Liver (tissue), 9 donors: ENCODE data around the gene CATSPER3. TPM values are rescaled to one million over a fixed set of nuclear protein-coding genes. Genes with fewer than 3 reads are reported as not detected.

Experiments
- DNase-seq: peaks from one replicate; pipeline ENCODE4 v3.0.0-alpha.2; 2017; ENCODE audit warnings: low spot score
- H3K27ac ChIP-seq, 2 donors: one replicate each; pipeline ENCODE4 v1.7.0; 2013; ENCODE audit warnings: inconsistent platforms in 2 of 2, low read length in 2 of 2, control low read depth in 1 of 2, low read depth in 1 of 2, mild to moderate bottlenecking in 1 of 2
- H3K27me3 ChIP-seq, 4 donors: one replicate each; pipeline versions ENCODE4 v1.6.1 to v1.7.0; 2013; ENCODE audit warnings: low read length in 3 of 4, inconsistent platforms in 1 of 4, mild to moderate bottlenecking in 1 of 4, moderate library complexity in 1 of 4; ENCODE audit not compliant: control insufficient read depth in 4 of 4, insufficient read depth in 4 of 4
- H3K36me3 ChIP-seq, 4 donors: one replicate each; pipeline versions ENCODE4 v1.6.1 to v1.7.0; 2013; ENCODE audit warnings: low read length in 3 of 4, mild to moderate bottlenecking in 3 of 4, low read depth in 1 of 4, moderate library complexity in 1 of 4; ENCODE audit not compliant: control insufficient read depth in 4 of 4, insufficient read depth in 3 of 4
- H3K4me1 ChIP-seq, 4 donors: one replicate each; pipeline versions ENCODE4 v1.6.1 to v1.7.0; 2013; ENCODE audit warnings: low read length in 3 of 4, mild to moderate bottlenecking in 3 of 4, moderate library complexity in 1 of 4; ENCODE audit not compliant: control insufficient read depth in 4 of 4, insufficient read depth in 4 of 4
- H3K4me3 ChIP-seq, 3 donors: one replicate each; pipeline versions ENCODE4 v1.6.1 to v1.7.0; 2013; ENCODE audit warnings: low read length in 3 of 3, control low read depth in 1 of 3, low read depth in 1 of 3, mild to moderate bottlenecking in 1 of 3
- H3K9ac ChIP-seq, 2 donors: one replicate each; pipeline ENCODE4 v1.7.0; 2013; ENCODE audit warnings: low read length in 2 of 2, mild to moderate bottlenecking in 2 of 2, moderate library complexity in 2 of 2, control low read depth in 1 of 2, low read depth in 1 of 2
- H3K9me3 ChIP-seq, 4 donors: one replicate each; pipeline versions ENCODE4 v1.6.1 to v1.7.0; 2013; ENCODE audit warnings: low read length in 3 of 4; ENCODE audit not compliant: control insufficient read depth in 4 of 4
- ATF3 ChIP-seq: IDR thresholded peaks from 2 replicates; pipeline ENCODE4 v1.6.1; 2016; ENCODE audit warnings: antibody characterized with exemption
- CTCF ChIP-seq: fragments of 150-350 bp; IDR thresholded peaks from 2 replicates; pipeline ENCODE4 v1.5.1; 2017; ENCODE audit warnings: improper control_type of control experiment, low read depth, low read length; ENCODE audit not compliant: missing input control
- EGR1 ChIP-seq, 2 donors: IDR thresholded peaks; 2 replicates each; pipeline ENCODE4 v1.6.1; 2016 to 2018; ENCODE audit warnings: antibody characterized with exemption in 2 of 2, low read depth in 2 of 2
- FOXA1 ChIP-seq: IDR thresholded peaks from 2 replicates; pipeline ENCODE4 v1.6.1; 2016; ENCODE audit warnings: antibody characterized with exemption
- FOXA2 ChIP-seq: IDR thresholded peaks from 2 replicates; pipeline ENCODE4 v1.6.1; 2016; ENCODE audit warnings: antibody characterized with exemption
- GABPA ChIP-seq, 2 donors: IDR thresholded peaks in 1 of 2; conservative IDR thresholded peaks in 1 of 2; 2 replicates each; pipeline ENCODE4 v1.6.1; 2016; ENCODE audit warnings: antibody characterized with exemption in 2 of 2, mild to moderate bottlenecking in 1 of 2, moderate library complexity in 1 of 2
- HNF4A ChIP-seq, 2 donors: conservative IDR thresholded peaks; 2 replicates each; pipeline ENCODE4 v1.6.1; 2016; ENCODE audit warnings: antibody characterized with exemption in 2 of 2, mild to moderate bottlenecking in 2 of 2
- HNF4G ChIP-seq: IDR thresholded peaks from 2 replicates; pipeline ENCODE4 v1.6.1; 2016; ENCODE audit warnings: antibody characterized with exemption
- JUND ChIP-seq, 2 donors: IDR thresholded peaks; 2 replicates each; pipeline ENCODE4 v1.6.1; 2016; ENCODE audit warnings: antibody characterized with exemption in 2 of 2
- MAX ChIP-seq: IDR thresholded peaks from 2 replicates; pipeline ENCODE4 v1.6.1; 2016; ENCODE audit warnings: antibody characterized with exemption
- NR2F2 ChIP-seq: IDR thresholded peaks from 2 replicates; pipeline ENCODE4 v1.6.1; 2016; ENCODE audit warnings: antibody characterized with exemption
- RAD21 ChIP-seq, 2 donors: IDR thresholded peaks; 2 replicates each; pipeline ENCODE4 v1.6.1; 2016; ENCODE audit warnings: antibody characterized with exemption in 2 of 2, mild to moderate bottlenecking in 2 of 2
- REST ChIP-seq: IDR thresholded peaks from 2 replicates; pipeline ENCODE4 v1.6.1; 2016; ENCODE audit warnings: antibody characterized with exemption, mild to moderate bottlenecking
- RXRA ChIP-seq, 2 donors: IDR thresholded peaks; 2 replicates each; pipeline ENCODE4 v1.6.1; 2017 to 2018; ENCODE audit warnings: antibody characterized with exemption in 2 of 2, mild to moderate bottlenecking in 1 of 2
- SP1 ChIP-seq: IDR thresholded peaks from 2 replicates; pipeline ENCODE4 v1.6.1; 2018; ENCODE audit warnings: antibody characterized with exemption, mild to moderate bottlenecking
- TAF1 ChIP-seq: conservative IDR thresholded peaks from 2 replicates; pipeline ENCODE4 v1.6.1; 2016; ENCODE audit warnings: antibody characterized with exemption, mild to moderate bottlenecking
- YY1 ChIP-seq: IDR thresholded peaks from 2 replicates; pipeline ENCODE4 v1.6.1; 2016; ENCODE audit warnings: antibody characterized with exemption, mild to moderate bottlenecking
- ZBTB33 ChIP-seq: IDR thresholded peaks from 2 replicates; pipeline ENCODE4 v1.6.1; 2016; ENCODE audit warnings: antibody characterized with exemption
- WGBS: extraction: QIAGEN DNeasy Blood & Tissue Kit; methylation state at CpG from one replicate; pipeline ENCODE4 v1.1.7; 2013; 5-methylcytosine and 5-hydroxymethylcytosine counted together
- polyA plus RNA-seq, 2 donors: library from polyadenylated mRNA; stranded (reverse) in 1 of 2; unstranded in 1 of 2; fragments of 200-250 nt in 1 of 2; fragments of >200 nt in 1 of 2; fragmentation: Nextera tagmentation in 1 of 2; extraction: Ambion mirVana in 1 of 2; gene quantifications; one replicate each; pipeline versions ENCODE4 v1.2.1 to v1.2.3, GENCODE V29; 2013 to 2015
- total RNA-seq, 2 donors: library from RNA; depleted of rRNA; stranded (reverse); fragments of >200 nt; gene quantifications; one replicate each; pipeline ENCODE4 v1.2.3, GENCODE V29; 2014
- donor health status: healthy.
- donor health status: healthy.
- donor health status: healthy.
- donor health status: healthy.
- donor health status: healthy.

CATSPER3 gene
- total RNA-seq, result under 1 TPM; 0.28 to 0.33 TPM
- under 1 TPM; 0.35 to 0.37 TPM for polyA plus RNA-seq

GRCh38 chr5:134967607-134968006, at the start of gene CATSPER3:
Gene CATSPER3, plus strand, starts transcription at chr5:134967907. Its CDS starts 85 bp downstream, at chr5:134967992.
- no peak for DNase-seq
- Histone ChIP-seq H3K9ac (no peak within 1 kb of the TSS), H3K4me1 (no peaks in the 10 kb centered on the region), H3K36me3 (peaks cover 2 to 5% (median 3%) of the 10 kb centered on the region in 4 donors), H3K27ac (no peak within 1 kb of the TSS), H3K9me3 (no peaks in the 10 kb centered on the region), H3K4me3 (no peak within 1 kb of the TSS), H3K27me3 (no peaks in the 10 kb centered on the region)
- TF ChIP-seq YY1, result no peak
- no peak for TF ChIP-seq SP1
- no peak for TF ChIP-seq HNF4A (conservative IDR thresholded peaks at IDR 0.05)
- TF ChIP-seq HNF4G, result no peak
- no peak for TF ChIP-seq CTCF
- TF ChIP-seq ATF3, result no peak
- TF ChIP-seq GABPA (IDR thresholded peaks at IDR 0.05 in 1 of 2, conservative IDR thresholded peaks at IDR 0.05 in 1 of 2), result no peak
- no peak for TF ChIP-seq TAF1
- TF ChIP-seq RXRA (IDR thresholded peaks at IDR 0.05), result no peak
- TF ChIP-seq JUND (IDR thresholded peaks at IDR 0.05), result no peak
- TF ChIP-seq FOXA1, result no peak
- no peak for TF ChIP-seq MAX
- TF ChIP-seq REST, result no peak
- TF ChIP-seq FOXA2, result no peak
- TF ChIP-seq RAD21 (IDR thresholded peaks at IDR 0.05), result no peak
- no peak for TF ChIP-seq NR2F2
- TF ChIP-seq ZBTB33, result no peak
- TF ChIP-seq EGR1 (IDR thresholded peaks at IDR 0.05; ENCODE audit: low read depth in 2 of 2), result no peak
- WGBS, result 96% methylated on average over 3 of the region's 3 CpGs
